K562 (cell line): ENCODE measurements around the gene UBE2R2.

Experiments
- EGR1 ChIP-seq: fragments of 450-650 bp; conservative IDR thresholded peaks from 2 replicates; pipeline ENCODE4 v1.6.1; 2017; ENCODE audit warnings: mild to moderate bottlenecking
- EZH2 ChIP-seq: IDR thresholded peaks from 2 replicates; pipeline ENCODE4 v1.6.1; 2012; ENCODE audit warnings: low read depth, mild to moderate bottlenecking, inconsistent platforms, low read length, borderline replicate concordance
- KDM5B ChIP-seq: fragments of 200-600 bp; sonication (generic); IDR thresholded peaks from 2 replicates; pipeline ENCODE4 v1.6.1; 2012; ENCODE audit warnings: low read depth, mild to moderate bottlenecking, moderate library complexity, low read length, control low read depth, inconsistent platforms; ENCODE audit not compliant: insufficient replicate concordance
- NFYB ChIP-seq: IDR thresholded peaks from 2 replicates; pipeline ENCODE4 v1.6.1; 2011; ENCODE audit warnings: mild to moderate bottlenecking, moderate library complexity; ENCODE audit not compliant: insufficient read length; ENCODE audit errors: extremely low read depth
- POLR2A ChIP-seq: fragments of 450-650 bp; conservative IDR thresholded peaks from 2 replicates; pipeline ENCODE4 v1.6.1; 2016
- POLR2AphosphoS5 ChIP-seq: IDR thresholded peaks from 2 replicates; pipeline ENCODE4 v1.6.1; 2011; ENCODE audit warnings: mild to moderate bottlenecking, low read depth, low read length, moderate library complexity; ENCODE audit not compliant: control insufficient read depth, insufficient read depth
- POLR2H ChIP-seq: IDR thresholded peaks from 2 replicates; pipeline ENCODE4 v1.6.1; 2016; ENCODE audit warnings: missing genetic modification characterization, low read depth, mild to moderate bottlenecking, control low read depth, missing compliant biosample characterization, moderate library complexity
- USF2 ChIP-seq: sonication (generic); formaldehyde crosslinking; IDR thresholded peaks from 2 replicates; pipeline ENCODE4 v1.5.0; 2020; ENCODE audit warnings: missing genetic modification reagents
- ZBED1 ChIP-seq: IDR thresholded peaks from 2 replicates; pipeline ENCODE4 v1.6.1; 2014
- ZNF785 ChIP-seq: fragments of 250-450 bp; sonication (Bioruptor Pico); IDR thresholded peaks from 2 replicates; pipeline ENCODE4 v1.4.0; 2020; ENCODE audit warnings: mild to moderate bottlenecking
- TF ChIP-seq, protein P1 (sequence below), 3 experiments: IDR thresholded peaks in 2 of 3; conservative IDR thresholded peaks in 1 of 3; 2 replicates each; pipeline ENCODE4 v1.5.1; 2011 to 2012; ENCODE audit warnings: low read length in 3 of 3, mild to moderate bottlenecking in 3 of 3, control low read depth in 2 of 3, improper control_type of control experiment in 1 of 3, inconsistent platforms in 1 of 3, low read depth in 1 of 3, mixed read lengths in 1 of 3, moderate library complexity in 1 of 3; ENCODE audit not compliant: insufficient read depth in 2 of 3
- TF ChIP-seq, protein P2 (sequence below), 2 experiments: fragments of 200-800 bp in 1 of 2; sonication (Bioruptor generic) in 1 of 2; sonication (generic) in 1 of 2; formaldehyde crosslinking in 1 of 2; IDR thresholded peaks in 1 of 2; conservative IDR thresholded peaks in 1 of 2; 2 replicates each; pipeline versions ENCODE4 v1.5.0 to v1.6.1; 2016 to 2020; ENCODE audit warnings: missing compliant biosample characterization in 1 of 2, missing genetic modification characterization in 1 of 2, missing genetic modification reagents in 1 of 2
- TF ChIP-seq, protein P3 (sequence below), 2 experiments: fragments of 450-650 bp; IDR thresholded peaks; 2 replicates each; pipeline ENCODE4 v1.6.1; 2016; ENCODE audit warnings: mild to moderate bottlenecking in 2 of 2, borderline replicate concordance in 1 of 2, low read depth in 1 of 2, moderate library complexity in 1 of 2

DNA sequence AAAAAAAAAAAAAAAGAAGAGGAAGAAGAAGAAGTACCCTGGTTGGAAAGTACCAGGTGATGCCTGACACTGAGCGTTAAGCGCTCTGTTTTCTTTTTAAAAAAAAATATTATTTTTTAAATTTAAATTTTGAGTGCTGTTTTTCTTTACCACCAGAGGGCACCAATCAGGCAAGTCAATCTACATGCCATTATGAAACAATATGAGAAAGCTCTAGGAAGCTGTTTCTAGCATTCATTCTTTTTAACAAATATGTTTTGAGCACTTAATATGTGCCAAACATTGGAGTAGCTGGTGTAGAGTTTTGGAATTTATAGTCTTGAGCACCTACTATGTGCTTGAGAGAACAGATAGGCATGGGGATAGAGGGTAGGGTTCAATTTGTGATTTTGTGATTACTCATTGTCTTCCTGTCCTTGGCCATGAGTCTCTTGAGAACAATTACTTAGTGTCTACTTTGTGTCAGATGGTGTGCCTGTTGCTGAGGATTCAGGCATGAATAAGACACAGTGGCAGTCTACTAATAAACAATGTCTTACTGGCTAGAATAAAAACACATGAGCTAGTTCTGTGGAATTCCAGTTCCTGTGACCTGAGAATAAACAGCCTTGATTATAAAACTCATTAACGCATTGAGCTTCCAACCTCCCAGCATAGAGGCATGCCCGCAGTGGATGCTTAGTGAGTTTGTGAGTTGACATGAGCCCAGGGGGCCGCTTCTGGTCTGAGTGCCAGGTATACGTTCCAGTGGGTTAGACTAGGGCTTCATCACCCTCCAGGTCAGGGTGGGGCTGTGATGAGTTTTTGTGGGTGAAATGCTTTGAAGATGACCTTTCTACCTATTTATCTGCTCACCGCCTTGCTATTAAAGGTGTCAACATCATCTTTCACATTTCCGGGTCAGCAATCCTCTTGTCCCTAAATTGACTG lies 3.0 kb upstream of the UBE2R2 start:
- TF ChIP-seq, protein P1, sequence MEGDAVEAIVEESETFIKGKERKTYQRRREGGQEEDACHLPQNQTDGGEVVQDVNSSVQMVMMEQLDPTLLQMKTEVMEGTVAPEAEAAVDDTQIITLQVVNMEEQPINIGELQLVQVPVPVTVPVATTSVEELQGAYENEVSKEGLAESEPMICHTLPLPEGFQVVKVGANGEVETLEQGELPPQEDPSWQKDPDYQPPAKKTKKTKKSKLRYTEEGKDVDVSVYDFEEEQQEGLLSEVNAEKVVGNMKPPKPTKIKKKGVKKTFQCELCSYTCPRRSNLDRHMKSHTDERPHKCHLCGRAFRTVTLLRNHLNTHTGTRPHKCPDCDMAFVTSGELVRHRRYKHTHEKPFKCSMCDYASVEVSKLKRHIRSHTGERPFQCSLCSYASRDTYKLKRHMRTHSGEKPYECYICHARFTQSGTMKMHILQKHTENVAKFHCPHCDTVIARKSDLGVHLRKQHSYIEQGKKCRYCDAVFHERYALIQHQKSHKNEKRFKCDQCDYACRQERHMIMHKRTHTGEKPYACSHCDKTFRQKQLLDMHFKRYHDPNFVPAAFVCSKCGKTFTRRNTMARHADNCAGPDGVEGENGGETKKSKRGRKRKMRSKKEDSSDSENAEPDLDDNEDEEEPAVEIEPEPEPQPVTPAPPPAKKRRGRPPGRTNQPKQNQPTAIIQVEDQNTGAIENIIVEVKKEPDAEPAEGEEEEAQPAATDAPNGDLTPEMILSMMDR (IDR thresholded peaks at IDR 0.05 in 2 of 3, conservative IDR thresholded peaks at IDR 0.05 in 1 of 3; ENCODE audit: insufficient read depth in 2 of 3, low read depth in 1 of 3, low read length in 3 of 3), result peak in 2 of 3 experiments; percentile 42 to 64; a peak in 3 of 6 replicates
- no peak for TF ChIP-seq EGR1
- TF ChIP-seq EZH2, result no peak
- TF ChIP-seq NFYB, result no peak
- TF ChIP-seq ZBED1, result no peak
- TF ChIP-seq POLR2H (tag), result no peak
- TF ChIP-seq, protein P2, sequence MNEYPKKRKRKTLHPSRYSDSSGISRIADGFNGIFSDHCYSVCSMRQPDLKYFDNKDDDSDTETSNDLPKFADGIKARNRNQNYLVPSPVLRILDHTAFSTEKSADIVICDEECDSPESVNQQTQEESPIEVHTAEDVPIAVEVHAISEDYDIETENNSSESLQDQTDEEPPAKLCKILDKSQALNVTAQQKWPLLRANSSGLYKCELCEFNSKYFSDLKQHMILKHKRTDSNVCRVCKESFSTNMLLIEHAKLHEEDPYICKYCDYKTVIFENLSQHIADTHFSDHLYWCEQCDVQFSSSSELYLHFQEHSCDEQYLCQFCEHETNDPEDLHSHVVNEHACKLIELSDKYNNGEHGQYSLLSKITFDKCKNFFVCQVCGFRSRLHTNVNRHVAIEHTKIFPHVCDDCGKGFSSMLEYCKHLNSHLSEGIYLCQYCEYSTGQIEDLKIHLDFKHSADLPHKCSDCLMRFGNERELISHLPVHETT (CRISPR knock-in tag; conservative IDR thresholded peaks at IDR 0.05 in 1 of 2, IDR thresholded peaks at IDR 0.05 in 1 of 2), result no peak
- TF ChIP-seq POLR2A, result no peak
- no peak for TF ChIP-seq POLR2AphosphoS5
- TF ChIP-seq USF2, result no peak
- TF ChIP-seq ZNF785, result no peak
- TF ChIP-seq, protein P3, sequence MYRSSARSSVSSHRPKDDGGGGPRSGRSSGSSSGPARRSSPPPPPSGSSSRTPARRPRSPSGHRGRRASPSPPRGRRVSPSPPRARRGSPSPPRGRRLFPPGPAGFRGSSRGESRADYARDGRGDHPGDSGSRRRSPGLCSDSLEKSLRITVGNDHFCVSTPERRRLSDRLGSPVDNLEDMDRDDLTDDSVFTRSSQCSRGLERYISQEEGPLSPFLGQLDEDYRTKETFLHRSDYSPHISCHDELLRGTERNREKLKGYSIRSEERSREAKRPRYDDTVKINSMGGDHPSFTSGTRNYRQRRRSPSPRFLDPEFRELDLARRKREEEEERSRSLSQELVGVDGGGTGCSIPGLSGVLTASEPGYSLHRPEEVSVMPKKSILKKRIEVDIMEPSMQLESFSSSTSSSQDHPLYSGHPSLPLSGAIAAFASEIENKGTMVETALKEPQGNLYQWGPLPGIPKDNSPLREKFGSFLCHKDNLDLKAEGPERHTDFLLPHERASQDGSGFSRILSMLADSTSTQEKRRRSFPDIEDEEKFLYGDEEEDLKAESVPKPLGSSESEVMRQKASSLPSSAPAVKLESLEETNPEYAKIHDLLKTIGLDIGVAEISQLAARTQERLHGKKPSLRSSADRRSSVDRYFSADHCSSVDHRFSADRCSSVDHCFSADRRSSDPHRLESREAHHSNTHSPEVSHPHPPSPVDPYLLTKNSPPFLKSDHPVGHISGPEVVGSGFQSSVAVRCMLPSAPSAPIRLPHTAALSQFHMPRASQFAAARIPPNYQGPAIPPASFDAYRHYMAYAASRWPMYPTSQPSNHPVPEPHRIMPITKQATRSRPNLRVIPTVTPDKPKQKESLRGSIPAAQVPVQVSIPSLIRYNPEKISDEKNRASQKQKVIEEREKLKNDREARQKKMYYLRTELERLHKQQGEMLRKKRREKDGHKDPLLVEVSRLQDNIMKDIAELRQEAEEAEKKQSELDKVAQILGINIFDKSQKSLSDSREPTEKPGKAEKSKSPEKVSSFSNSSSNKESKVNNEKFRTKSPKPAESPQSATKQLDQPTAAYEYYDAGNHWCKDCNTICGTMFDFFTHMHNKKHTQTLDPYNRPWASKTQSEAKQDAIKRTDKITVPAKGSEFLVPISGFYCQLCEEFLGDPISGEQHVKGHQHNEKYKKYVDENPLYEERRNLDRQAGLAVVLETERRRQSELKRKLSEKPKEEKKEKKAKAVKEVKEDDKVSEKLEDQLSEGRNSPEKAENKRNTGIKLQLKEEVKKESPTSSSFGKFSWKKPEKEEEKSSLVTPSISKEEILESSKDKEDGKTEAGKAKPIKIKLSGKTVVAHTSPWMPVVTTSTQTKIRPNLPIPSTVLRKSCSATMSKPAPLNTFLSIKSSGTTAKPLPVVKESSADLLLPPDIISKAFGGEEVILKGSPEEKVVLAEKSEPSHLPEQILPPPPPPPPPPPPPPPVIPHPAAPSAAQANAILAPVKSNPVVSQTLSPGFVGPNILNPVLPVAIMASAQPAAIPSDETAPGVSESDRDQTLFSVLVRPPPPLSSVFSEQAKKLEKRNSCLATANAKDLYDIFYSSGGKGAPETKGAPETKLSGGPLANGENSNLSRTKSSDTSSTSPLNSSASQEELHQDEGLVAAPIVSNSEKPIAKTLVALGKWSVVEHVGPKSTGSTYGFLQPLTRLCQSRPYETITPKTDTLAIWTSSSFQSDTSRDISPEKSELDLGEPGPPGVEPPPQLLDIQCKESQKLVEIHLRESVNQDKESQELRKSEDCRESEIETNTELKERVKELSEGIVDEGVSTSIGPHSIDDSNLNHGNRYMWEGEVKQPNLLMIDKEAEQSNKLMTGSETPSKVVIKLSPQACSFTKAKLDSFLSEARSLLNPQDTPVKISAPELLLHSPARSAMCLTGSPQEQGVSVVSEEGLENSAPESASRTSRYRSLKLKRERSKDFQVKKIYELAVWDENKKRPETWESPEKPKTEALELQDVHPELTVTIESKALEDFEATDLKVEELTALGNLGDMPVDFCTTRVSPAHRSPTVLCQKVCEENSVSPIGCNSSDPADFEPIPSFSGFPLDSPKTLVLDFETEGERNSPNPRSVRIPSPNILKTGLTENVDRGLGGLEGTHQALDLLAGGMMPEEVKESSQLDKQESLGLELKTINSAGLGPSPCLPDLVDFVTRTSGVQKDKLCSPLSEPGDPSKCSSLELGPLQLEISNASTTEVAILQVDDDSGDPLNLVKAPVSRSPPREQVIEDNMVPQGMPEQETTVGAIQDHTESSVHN (IDR thresholded peaks at IDR 0.05; ENCODE audit: borderline replicate concordance in 1 of 2, low read depth in 1 of 2), result no peak
- no peak for TF ChIP-seq KDM5B
